Psoas muscle (tissue), 8 donors: ENCODE data around the gene LRRC10B. TPM values are rescaled to one million over a fixed set of nuclear protein-coding genes. Genes with fewer than 3 reads are reported as not detected.

Experiments
- ATAC-seq, 4 donors: fragments of 200-7000 bp; cut with Tn5 transposase; one replicate each; pipeline ENCODE4 v1.9.1; 2020; ENCODE audit warnings: moderate library complexity in 3 of 4, mild to moderate bottlenecking in 2 of 4
- DNase-seq, 2 donors: peaks; one replicate each; pipeline ENCODE4 v3.0.0-alpha.2; 2020
- H3K27ac ChIP-seq: fragments of 200-600 bp; one replicate; pipeline ENCODE4 v1.8.0; 2022
- H3K27me3 ChIP-seq, 3 donors: fragments of 200-600 bp in 1 of 3; one replicate each; pipeline versions ENCODE4 v1.6.1 to v1.8.0; 2013 to 2022; ENCODE audit warnings: low read length in 2 of 3, mild to moderate bottlenecking in 2 of 3, moderate library complexity in 1 of 3; ENCODE audit not compliant: insufficient read depth in 3 of 3
- H3K36me3 ChIP-seq, 2 donors: fragments of 200-600 bp in 1 of 2; one replicate each; pipeline versions ENCODE4 v1.6.1 to v1.8.0; 2013 to 2022; ENCODE audit warnings: low read depth in 1 of 2, mild to moderate bottlenecking in 1 of 2, moderate library complexity in 1 of 2; ENCODE audit not compliant: insufficient read depth in 1 of 2
- H3K4me1 ChIP-seq: fragments of 200-600 bp; one replicate; pipeline ENCODE4 v1.8.0; 2022
- H3K4me3 ChIP-seq: fragments of 200-600 bp; one replicate; pipeline ENCODE4 v1.8.0; 2022; ENCODE audit warnings: mild to moderate bottlenecking
- H3K9me3 ChIP-seq: fragments of 200-600 bp; one replicate; pipeline ENCODE4 v1.8.0; 2022
- CTCF ChIP-seq: fragments of 200-600 bp; IDR thresholded peaks from one replicate; pipeline ENCODE4 v1.8.0; 2022; ENCODE audit warnings: antibody characterized with exemption
- WGBS, 3 donors: extraction: QIAGEN DNeasy Blood & Tissue Kit; methylation state at CpG; one replicate each; pipeline versions ENCODE4 v1.1.6 to v1.1.7; 2013; 5-methylcytosine and 5-hydroxymethylcytosine counted together
- intact Hi-C, 2 donors: fragments of 100-400 bp; cut with DNase I; formaldehyde crosslinking; loops; one replicate each; pipeline versions ENCODE4 v1.11.0 to v1.14.2; 2022
- polyA plus RNA-seq, 3 donors: library from polyadenylated mRNA; stranded (reverse); fragments of 200-250 nt; gene quantifications; one replicate each; pipeline ENCODE4 v1.2.3, GENCODE V29; 2013
- total RNA-seq, 4 donors: library from RNA; stranded (reverse); fragmentation: NEBNext Ultra II Directional in 2 of 4; extraction: Animal tissue kit (Norgen Biotek cat#: 25700) in 2 of 4; gene quantifications; one replicate each; pipeline versions ENCODE4 v1.2.1 to v1.2.4, GENCODE V29; 2021 to 2023
- donor health status: healthy with polysubstance abuse.
- donor health status: DM: no; HTN: no; CAD: no; lungs with moderate emphysema.
- donor health status: Bipolar disorder and iron deficiency.
- donor health status: healthy.
- donor health status: DM: yes; HTN: yes; CAD: no.
- donor health status: DM: no; HTN: no; CAD: no.
- donor health status: DM: no; HTN: no; CAD: no.
- donor health status: DM: yes; HTN: yes; CAD: no.

Gene LRRC10B
- total and polyA plus RNA-seq, 7 donors = 0.24 to 2.1 (median 0.52) TPM; not detected in 1

- ATAC-seq (no peak), DNase-seq (no peak)
- no peaks in the 10 kb centered on the region for H3K9me3 ChIP-seq
- H3K36me3 ChIP-seq = no peaks in the 10 kb centered on the region
- H3K4me1 ChIP-seq = no peaks in the 10 kb centered on the region
- no peak overlapping the region for H3K27ac ChIP-seq
- no peak for TF ChIP-seq CTCF
- intact Hi-C loops = no loop called here
- H3K27me3 ChIP-seq = peaks cover 0 to 39% (median 23%) of the 10 kb centered on the region in 3 donors
- no peak overlapping the region for H3K4me3 ChIP-seq
- WGBS, 3 donors = 79 to 82% (median 82%) methylated on average over 8 of the region's 8 CpGs
These were observed 5.3 kb upstream of the LRRC10B start for GRCh38 chr11:61503135-61503770.

GRCh38 chr11:61505106-61505505 lies 3.4 kb upstream of the LRRC10B start:
- Histone ChIP-seq H3K4me3 (no peak overlapping the region), H3K27me3 (peaks cover 0 to 48% (median 22%) of the 10 kb centered on the region in 3 donors), H3K4me1 (no peaks in the 10 kb centered on the region), H3K9me3 (no peaks in the 10 kb centered on the region), H3K36me3 (no peaks in the 10 kb centered on the region), H3K27ac (no peak overlapping the region)
- DNase-seq (no peak), ATAC-seq (no peak)
- no peak for TF ChIP-seq CTCF
- 84 to 87% (median 86%) methylated on average over 5 of the region's 5 CpGs for WGBS, 3 donors
- intact Hi-C loops = no loop called here

GRCh38 chr11:61505640-61506155 lies 2.9 kb upstream of the LRRC10B start:
- DNase-seq = no peak
- Histone ChIP-seq H3K27me3 (peaks cover 0 to 54% (median 22%) of the 10 kb centered on the region in 3 donors), H3K27ac (no peak overlapping the region), H3K36me3 (no peaks in the 10 kb centered on the region), H3K4me3 (no peak overlapping the region), H3K9me3 (no peaks in the 10 kb centered on the region), H3K4me1 (no peaks in the 10 kb centered on the region)
- TF ChIP-seq CTCF = no peak
- intact Hi-C loops = no loop called here
- ATAC-seq = no peak
- WGBS, 3 donors = 29 to 33% (median 32%) methylated on average over 10 of the region's 10 CpGs

GRCh38 chr11:61507012-61507768 lies 1.4 kb upstream of the LRRC10B start:
- no peaks in the 10 kb centered on the region for H3K9me3 ChIP-seq
- ATAC-seq = no peak
- WGBS, 3 donors = 60 to 65% (median 65%) methylated on average over 13 to 14 of the region's 14 CpGs
- TF ChIP-seq CTCF = no peak
- H3K27me3 ChIP-seq = peaks cover 0 to 63% (median 21%) of the 10 kb centered on the region in 3 donors
- H3K4me3 ChIP-seq = no peak overlapping the region
- intact Hi-C loops = no loop called here
- H3K27ac ChIP-seq = no peak overlapping the region
- H3K4me1 ChIP-seq = no peaks in the 10 kb centered on the region
- no peak for DNase-seq
- no peaks in the 10 kb centered on the region for H3K36me3 ChIP-seq
